HG03442 (cell line): Measurements from ENCODE around the gene SEMA4B.
"Not testable (repeated sequence)": the region's sequence is repeated elsewhere in the genome, so short reads cannot be mapped to it uniquely, and the experiment has no call there.

Experiments used
- ATAC-seq: cut with Tn5 transposase; IDR thresholded peaks from one replicate; pipeline ENCODE4 v1.9.1; 2021; ENCODE audit warnings: mild to moderate bottlenecking, moderate library complexity; ENCODE audit not compliant: unreplicated experiment

SEMA4B gene

DNA sequence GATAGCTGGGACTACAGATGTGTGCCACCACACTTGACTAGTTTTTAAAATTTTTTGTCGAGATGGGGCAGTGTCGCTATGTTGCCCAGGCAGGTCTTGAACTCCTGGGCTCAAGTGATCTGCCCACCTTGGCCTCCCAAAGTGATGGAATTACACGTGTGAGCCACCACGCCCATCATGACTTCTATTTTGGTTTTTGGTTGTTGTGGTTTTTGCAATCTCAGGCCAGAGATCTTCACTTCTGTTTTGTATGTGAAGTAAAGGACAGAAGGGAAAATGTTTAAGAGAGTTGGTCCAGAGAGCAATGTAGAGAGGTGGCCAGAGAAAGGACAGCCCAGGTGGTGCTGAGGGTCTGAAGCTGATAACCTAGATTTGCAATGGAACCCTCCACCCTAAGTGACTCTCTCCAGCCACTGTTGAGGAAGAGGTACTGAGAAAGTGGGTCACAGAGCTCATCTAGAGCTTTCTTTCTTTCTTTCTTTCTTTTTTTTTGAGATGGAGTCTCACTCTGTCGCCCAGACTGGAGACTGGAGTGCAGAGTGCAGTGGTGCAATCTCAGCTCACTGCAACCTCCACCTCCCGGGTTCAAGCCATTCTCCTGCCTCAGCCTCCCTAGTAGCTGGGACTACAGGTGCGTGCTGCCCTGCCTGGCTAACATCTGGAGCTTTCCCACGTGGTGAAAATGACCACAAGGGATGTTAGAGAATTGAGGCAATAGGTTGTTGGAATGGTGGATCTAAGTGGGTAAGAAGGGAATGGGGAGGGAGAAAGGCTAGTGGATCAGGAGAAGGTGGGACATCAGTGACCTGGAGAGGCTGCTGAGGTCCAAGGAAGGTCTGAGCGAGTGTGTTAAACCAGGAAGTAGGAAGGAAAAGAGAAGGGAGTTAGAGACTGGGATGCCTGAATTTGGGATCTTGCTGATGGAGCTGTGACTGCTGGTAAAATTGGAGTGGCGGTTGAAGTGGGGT lies 22.4 kb upstream of the SEMA4B start:
- ATAC-seq: no peak

DNA sequence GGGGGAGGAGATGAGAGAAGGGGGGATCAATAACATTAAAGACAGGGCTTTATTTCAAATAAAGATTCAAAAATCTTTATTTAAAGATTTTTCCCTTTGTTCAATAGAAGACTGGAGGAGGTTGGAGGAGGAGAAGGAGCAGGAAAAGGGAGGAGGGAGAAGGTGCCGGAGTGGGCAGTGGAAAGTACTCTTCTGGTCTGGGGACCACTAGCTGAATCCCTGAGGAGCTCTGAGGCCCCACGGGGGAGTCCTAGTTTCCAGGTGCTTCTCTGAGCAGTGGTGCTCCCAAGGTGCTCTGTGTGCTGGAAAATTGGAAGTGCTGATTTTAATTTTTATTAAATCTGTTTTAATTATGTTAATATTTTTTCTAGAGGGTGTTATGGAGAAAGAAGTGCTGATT lies 19.4 kb upstream of the SEMA4B start:
- ATAC-seq: no peak

DNA sequence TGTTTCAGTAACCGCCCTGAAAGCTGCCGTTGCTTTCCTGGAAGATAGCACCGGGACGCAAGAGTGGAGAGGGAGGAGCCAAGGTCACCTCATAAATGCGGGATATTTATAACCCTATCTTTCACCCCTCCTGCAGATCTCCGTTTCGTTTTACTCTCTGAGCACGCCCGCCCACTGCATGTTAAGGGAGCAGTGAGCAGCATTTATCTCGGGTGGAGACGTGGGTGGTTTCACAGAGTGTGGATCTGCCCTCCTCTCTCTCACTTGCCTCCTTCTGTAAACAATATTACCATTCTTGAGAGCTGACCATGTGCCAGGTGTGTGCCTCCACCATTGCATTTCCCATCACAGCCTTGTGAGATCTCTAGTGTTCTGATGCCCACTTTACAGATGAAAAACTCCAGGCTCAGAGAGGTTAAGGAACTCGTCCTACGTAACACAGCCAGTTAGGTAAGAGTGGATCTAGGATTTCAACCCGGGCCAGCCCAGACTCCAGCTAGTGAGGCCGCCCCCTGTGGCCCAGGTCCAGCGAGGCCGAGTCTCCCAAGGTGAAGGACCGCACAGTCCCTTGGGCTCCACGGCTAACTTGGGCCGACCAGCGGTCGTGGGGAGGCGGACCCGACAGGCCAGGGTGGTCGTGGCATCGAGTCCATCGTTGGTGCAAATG lies 16.9 kb upstream of the SEMA4B start:
- peak; percentile 46 for ATAC-seq

DNA sequence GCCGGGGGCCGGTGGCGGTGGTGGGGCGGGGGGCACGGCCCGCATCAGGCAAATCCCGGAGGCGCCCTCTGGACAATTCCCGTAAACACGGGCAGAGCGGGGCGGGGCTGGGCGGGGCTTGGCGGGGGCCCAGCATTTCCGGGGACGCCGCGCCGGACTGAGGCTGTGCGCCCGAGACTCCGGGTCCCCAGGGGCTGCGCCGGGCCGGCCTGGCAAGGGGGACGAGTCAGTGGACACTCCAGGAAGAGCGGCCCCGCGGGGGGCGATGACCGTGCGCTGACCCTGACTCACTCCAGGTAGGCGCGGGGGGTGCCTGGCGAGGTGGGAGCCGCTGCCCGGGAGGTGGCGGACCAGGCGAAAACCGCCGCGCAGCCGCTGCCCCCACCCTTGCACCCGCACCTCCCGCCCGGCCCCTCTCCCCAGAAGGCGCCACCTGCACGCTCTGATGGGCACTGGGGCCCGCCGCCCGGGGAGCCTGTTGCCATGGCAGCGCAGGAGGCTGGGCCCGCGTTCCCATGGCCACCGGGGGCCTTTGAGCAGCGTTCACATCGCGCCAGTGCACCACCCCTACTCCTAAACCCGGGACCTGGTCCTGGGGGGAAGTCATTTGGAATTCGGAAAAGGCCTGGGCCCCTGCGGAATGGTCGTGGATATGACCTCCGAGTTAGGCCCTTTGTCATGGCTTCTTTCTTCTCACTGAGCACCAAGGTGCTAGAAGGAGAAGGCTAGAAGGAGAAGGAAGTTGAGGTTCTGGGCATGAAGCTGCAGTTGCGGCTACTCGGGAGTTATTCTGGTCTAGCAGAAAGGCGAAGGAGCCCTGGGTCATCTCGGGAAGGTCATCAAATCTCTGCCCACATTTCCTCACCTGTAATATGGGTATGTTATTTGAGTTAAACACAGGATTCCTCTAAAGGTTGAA lies 16.1 kb upstream of the SEMA4B start:
- peak; percentile 53 for ATAC-seq

DNA sequence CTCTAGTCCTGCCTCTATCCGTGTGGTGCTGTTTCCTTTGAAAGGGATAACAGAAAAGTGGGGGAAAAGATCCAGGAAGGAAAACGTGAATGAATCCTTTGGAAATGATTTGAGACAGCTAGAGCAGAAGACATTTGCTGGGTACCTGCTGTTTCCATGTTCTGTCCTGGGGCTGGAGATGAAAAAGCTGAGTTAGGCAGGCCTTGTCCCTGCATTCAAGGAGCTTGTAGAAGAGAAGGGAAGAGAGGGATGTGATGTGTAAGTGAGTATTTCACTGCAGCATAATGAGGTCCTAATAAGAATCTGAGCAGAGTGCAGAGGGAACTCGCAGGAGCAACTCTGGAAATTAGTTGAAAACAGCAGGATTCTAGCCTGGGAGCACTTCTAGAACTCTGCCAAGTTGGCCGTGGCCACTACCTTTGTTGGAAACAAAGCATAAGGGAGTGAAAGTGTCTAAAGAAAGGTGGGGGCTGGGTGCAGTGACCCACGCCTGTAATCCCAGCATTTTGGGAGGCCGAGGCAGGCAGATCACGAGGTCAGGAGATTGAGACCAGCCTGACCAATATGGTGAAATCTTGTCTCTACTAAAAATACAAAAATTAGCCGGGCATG lies 13.8 kb upstream of the SEMA4B start:
- ATAC-seq: no peak

DNA sequence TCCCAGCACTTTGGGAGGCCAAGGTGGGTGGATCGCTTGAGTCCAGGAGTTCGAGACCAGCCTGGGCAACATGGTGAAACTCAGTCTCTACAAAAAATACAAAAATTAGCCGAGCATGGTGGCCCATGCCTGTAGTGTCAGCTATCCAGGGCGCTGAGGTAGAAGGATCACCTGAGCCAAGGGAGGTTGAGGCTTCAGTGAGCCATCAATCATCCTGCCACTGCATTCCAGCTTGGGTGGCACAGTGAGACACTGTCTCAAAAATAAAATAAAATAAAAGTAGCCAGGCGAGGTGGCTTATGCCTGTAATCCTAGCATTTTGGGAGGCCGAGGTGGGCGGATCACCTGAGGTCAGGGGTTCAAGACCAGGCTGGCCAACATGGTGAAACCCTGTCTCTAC lies 13.1 kb upstream of the SEMA4B start:
- ATAC-seq: not testable (repeated sequence)

DNA sequence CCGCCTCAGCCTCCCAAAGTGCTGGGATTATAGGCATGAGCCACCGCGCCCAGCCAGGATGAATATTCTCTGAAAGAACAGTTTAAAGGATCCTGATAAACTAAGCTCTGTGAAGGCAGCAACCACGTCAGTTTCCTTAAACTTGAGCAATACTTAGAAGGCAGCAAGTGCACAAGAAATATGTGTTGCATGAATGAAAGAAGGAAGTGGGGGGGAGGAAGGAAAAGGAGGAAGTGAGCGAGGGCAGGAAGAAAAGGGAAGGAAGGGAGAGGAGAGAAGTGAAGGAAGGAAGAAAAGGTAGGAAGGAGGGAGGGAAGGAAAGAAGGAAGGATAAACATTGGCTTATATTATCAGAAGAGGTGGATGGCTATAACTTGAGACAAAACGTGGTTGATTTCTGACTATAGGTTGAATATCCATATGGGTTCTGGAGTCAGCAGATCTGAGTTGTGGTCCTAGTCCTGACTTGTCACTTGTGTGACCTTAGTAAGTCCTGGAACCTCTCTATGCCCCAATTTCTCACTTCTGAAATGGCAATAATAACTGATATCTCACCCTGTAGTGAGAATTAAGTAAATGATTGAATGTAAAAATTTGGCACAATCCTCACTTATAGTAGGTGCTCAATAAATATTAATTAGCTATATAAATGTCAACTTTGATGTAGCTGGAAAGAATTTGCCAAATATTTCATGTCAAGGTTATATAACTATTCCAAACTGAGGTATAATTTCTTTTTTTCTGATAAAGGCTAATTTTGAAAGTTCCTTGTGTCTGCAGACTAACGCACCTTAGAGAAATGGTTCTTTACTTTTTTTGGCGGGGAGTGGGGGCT lies 12.0 kb upstream of the SEMA4B start:
- no peak for ATAC-seq

DNA sequence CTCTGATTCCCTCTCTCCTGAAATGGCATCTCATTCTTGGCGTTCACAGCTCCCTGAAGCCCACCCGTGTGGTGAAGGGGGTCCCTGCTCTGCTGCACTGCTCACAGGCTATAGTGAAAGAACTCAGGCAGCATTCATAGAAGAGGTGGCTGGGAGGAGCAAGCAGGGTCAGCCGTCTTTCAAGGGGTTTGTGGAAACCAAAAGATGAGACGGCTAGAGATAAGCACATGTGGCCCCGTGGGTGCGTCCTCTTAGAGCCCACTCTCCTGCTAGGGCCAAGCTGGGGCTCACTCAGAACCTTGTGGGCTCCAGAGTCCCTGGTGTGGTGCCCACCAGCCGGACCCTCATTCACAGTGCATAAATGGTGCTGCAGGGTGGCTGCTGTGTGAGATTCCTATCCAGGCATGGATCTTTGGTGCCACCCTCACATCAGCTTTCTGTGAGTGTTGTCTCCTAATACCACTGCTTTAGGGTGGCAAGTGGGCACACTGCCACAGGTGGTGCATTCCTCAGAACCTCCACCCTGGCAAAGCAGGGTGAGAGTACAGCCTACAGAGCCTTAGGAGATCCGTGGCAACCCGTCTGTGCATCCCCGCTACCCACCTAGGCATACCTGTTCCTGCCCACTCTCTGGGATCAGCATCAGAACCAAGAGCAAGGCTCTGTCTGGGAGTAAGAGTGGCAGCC lies 11.2 kb upstream of the SEMA4B start:
- ATAC-seq: no peak

DNA sequence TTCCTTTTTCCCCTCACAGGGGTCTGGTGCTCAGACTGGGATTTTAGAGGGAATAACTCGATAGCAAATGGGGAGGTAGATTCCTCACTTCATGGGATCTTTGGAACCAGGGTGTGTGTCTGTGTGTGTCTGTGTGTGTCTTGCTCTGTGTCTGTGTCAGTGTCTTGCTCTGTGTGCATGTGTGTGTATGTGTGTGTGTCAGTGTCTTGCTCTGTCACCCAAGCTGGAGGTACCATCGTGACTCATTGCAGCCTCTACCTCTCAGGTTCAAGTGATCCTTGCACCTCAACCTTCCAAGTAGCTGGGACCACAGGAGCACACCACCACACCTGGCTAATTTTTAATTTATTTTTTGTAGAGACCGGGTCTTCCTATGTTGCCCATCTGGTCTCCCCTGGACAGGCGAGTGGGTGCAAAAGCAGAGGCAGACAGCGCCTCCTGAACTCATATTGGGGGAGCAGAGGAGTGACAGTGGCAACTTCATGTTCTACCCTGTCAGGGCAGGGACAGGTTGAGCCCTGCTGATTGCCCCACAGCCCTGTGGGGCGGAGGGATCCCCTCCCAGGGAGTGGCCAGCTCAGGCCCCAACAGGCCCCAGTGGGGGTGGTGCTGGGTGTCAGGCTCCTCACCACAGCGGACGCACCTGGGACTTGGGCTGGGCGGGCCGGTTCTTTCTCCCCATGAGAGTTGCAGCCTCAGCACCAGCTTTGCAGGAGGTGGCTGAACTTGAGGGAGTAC lies 10.4 kb upstream of the SEMA4B start:
- ATAC-seq: peak; percentile 56

DNA sequence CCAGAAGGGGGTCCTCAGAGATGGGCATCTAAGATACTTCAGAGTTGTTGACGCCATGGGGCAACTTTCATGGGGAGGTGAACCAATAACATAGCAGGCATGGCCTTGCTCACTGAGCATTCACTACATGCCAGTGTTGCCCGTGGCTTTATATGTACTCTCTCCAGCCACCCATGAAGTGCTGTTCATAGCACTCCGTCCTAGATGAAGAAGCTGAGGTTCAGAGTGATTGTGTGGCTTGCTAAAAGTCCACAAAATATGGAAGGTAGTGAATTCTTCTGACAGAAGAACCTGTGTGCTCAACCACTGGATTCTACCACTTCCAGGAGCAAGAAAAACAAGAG lies 9.8 kb upstream of the SEMA4B start:
- peak; percentile 9 for ATAC-seq

DNA sequence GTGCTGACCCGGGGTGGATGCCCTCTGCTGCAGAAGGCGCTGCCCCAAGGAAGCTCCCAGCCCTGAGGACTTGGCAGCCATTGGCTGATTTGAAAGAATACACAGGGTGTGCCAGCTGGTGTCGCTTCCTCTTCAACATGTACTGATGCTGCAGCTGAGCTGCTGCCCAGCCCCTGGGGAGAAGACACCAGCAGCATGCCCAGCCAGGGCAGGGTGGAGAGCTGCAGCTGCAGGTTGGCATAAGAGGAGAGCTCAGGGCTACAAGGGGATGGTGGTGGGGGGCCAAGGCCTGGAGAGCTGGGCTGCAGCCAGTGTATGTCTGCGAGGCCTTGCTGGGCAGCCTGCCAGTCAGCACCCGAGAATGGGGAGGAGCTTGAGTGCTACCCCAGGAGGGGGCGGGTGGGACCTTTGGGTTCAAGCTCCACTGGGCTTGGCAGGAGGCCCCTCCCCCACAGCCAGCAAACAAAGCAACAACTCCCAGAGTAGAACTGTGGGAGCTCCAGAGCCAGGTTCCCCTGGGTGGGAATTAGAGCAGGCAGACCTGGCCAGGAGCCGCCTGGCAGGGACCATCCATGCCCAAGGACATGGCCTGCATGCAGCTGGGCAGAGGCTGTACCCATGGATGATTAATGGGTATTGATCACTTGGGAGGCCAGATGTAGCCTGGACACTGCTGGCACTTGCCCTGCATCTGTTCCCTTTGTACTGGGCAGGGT lies 9.2 kb upstream of the SEMA4B start:
- ATAC-seq: peak; percentile 62

DNA sequence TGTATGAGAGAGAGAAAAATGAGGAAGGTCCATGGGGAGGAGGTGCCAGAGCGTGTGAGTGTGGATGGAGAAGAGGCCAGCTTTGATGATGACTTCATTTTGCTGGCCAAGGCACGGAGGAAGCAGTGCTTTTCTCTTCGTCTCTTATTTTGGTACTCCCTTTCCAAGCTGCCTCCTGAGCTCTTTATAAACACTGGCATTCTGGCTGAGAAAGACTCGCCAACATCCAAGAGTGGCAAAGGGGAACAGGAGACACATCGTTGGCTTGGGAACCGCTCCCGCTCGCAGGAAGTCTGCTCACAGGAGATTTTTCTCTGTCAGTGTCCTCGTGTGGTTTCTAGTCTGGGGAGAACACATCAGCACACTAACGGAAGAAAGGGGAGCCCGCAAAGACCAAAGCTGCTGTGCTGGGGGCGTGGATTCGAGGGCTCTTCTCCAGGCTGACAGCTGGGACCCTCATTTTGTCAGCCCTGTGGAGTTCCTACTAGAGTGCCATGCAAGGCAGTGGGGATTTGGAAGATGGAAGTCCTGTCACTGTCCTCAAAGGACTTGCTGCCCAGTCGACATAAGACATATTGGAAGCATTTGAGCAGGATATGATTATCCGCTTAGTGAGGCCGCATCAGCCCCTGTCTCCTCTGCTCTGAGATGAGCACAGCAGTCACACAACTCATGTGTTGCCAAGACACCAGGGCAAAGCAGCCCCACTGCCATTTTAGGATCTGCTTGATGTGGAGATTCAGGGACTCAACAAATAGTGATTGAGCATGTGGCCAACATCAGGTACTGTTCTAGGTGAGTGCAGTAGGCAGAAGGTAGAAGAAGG lies 8.0 kb upstream of the SEMA4B start:
- no peak for ATAC-seq

DNA sequence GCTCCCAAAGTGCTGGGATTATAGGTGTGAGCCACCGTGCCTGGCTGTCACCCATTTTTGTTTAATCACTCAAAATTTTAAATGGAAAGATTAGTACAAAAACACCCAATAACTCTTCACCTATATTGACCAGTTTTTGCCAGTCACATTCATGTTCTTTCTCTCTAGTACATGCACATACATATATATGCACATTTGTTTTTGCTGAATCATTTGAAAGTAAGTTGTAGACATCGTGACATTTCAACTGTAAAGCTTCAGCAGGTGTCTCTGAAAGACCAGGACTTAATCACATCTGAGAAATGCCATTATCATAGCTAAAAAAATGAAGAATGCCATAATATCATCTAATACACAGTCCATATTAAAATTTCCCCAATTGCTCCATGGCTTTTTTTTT lies 6.5 kb upstream of the SEMA4B start:
- ATAC-seq: no peak

DNA sequence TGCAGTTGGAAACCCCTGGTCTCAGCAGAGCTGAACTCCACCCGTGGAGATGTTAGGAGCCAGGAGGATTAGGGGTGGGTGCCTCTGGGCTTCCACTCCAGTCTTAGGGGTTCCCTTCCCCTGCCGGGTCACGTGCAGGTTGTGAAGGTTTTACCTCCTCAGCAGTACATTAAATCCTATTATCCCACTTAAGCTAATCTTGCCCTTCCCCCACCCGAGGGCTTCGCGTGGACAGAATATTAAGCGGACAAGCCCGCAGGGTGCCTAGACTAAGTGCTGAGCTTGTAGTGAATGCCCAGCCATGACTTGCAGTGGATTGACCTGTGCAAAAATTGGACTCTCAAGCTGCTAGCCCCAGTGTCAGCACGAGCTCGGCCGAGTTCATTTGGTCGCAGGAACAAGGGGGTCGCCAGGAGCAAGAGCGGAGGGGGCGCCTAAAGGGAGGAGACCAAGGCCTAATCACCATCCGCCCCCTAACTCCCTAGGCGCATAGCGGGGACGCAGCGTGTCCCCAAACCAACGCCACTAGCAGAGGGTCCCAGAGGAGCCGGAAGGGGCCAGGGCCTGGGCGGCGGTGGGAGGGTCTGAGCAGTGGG lies 498 bp upstream of the SEMA4B start:
- peak; percentile 17 for ATAC-seq

DNA sequence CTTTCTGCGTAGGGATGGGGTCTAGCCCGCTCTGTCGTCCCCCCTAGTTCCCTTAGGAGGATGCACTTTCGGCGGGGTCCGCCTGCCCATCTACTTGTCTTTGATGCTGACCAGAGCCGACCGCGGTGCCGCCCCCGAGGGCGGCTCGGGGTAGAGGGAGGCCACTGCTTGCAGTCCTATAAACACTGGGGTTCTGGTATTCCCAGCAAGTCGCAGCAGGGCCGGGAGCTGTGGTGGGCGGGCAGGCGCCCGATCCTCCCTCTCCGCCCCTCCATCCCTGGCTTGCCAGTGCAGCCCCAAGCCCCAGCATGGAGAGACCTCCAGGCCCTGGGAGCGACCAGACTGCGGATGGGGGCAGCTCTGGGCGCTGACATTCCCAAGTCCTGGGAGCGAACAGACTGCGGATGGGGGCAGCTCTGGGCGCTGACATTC lies 830 bp downstream of the SEMA4B start:
- ATAC-seq: no peak

DNA sequence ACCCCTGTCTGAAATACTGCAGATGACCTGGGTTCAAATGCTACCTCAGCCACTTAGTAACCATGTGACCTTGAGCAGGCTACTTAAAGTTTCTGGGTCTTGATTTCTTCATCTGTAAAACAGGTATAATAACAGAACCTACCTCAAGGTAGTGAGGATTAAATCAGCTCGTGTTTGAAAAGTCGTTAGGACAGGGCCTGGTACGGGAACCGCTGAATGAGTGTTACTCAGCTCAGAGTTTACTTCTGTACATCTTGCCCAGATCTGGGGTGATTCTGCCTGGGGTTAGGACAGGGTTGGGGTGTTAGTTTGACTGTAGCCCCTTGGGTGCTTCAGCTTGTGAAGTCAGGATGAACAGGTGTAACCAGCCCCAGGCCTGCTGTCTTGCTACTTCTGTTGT lies 1.8 kb downstream of the SEMA4B start:
- ATAC-seq: no peak

DNA sequence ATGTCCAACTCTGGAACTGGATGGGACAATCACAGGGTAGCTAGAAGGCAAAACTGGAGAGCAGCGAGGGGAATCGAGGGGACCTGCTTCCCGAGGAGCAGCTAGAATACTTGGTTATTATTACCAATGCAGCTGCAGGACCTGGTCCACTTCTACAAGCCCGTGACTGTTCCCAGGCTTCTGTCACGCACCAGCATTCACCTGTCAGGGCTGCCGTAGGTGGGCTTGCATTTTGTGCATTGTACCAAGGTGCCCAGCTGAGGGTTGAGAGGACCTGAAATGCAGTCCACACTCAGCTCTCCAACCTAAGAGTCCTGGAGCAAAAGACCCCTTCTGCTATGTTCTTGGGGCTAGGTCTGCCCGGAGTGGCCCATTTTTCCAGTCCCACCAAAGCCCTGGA lies 2.3 kb downstream of the SEMA4B start:
- no peak for ATAC-seq
